Measurements from ENCODE around the gene GRM5. TPM values are rescaled to one million over a fixed set of nuclear protein-coding genes. Genes with fewer than 3 reads are reported as not detected.

Gene GRM5
- total and polyA plus RNA-seq, 8 donors, result 0.37 TPM; not detected in 7

DNA sequence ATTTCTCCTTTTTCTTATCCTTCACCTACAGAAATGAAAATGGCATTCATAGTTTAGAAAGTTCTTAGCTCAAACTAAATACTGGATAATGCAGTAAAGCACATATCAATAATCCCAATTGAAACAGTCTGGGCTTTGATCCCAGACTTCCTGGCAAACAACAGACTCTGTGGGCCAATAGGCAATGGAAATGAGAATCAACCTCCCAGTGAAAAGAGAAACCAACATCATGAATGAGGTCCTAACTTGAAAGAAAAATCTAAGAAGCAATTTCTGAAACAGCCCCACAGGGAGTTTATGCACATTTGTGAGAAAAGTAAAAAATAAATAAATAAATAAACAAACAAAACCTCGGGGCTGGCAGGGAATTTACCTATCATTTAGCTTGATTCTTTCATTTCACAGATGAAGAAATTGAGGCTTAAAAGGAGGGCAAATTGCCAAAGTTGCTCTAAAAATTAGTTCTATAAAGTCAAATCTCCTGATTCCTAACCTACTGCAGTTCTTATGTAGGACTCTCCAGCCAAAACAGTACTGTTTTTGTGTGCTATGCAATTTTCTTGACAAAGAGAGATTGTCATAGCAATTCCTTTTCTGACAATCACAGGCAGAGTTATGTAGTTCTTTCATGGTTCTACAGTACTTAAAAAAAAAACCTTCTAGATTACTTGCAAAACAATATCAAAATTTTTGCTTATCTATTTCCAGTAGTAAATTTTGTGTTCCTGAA lies 265.8 kb downstream of the GRM5 start:
- Histone ChIP-seq H3K36me3 (no peaks in the 10 kb centered on the region), H3K4me1 (no peaks in the 10 kb centered on the region), H3K27ac (no peak overlapping the region), H3K27me3 (no peaks in the 10 kb centered on the region), H3K9me3 (no peaks in the 10 kb centered on the region), H3K4me3 (no peak overlapping the region)
- WGBS, 5 donors, result 7 to 44% (median 39%) methylated on average over 1 of the region's 1 CpG
- DNase-seq, result peak in 1 of 2 donors; percentile 47
- TF ChIP-seq EP300 (IDR thresholded peaks at IDR 0.05), result no peak
- TF ChIP-seq POLR2A (IDR thresholded peaks at IDR 0.05), result no peak
- TF ChIP-seq POLR2AphosphoS5 (IDR thresholded peaks at IDR 0.05), result no peak
- TF ChIP-seq, protein P1, sequence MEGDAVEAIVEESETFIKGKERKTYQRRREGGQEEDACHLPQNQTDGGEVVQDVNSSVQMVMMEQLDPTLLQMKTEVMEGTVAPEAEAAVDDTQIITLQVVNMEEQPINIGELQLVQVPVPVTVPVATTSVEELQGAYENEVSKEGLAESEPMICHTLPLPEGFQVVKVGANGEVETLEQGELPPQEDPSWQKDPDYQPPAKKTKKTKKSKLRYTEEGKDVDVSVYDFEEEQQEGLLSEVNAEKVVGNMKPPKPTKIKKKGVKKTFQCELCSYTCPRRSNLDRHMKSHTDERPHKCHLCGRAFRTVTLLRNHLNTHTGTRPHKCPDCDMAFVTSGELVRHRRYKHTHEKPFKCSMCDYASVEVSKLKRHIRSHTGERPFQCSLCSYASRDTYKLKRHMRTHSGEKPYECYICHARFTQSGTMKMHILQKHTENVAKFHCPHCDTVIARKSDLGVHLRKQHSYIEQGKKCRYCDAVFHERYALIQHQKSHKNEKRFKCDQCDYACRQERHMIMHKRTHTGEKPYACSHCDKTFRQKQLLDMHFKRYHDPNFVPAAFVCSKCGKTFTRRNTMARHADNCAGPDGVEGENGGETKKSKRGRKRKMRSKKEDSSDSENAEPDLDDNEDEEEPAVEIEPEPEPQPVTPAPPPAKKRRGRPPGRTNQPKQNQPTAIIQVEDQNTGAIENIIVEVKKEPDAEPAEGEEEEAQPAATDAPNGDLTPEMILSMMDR (IDR thresholded peaks at IDR 0.05), result no peak
- intact Hi-C loops (cut with DNase I; ENCODE audit: low total_unique reads), result no loop called here

DNA sequence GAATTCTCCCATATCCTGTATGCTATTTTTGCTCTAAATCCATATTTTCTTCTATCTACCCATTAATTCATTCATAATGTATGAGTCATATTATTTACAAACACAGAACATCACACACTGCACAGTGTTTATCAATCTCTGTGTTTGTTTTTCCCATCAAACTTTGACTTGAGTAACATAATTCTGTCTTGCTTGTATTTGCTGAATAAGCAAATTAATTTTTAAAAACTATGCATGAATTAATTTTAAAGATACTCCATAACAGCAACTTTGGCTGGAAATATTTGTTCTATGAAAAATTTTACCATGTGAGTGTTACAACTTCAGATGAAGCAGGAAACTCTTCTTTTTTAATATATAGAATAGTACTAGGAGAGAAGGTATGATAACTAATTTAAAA lies 275.6 kb downstream of the GRM5 start:
- no peak overlapping the region for H3K27ac ChIP-seq

DNA sequence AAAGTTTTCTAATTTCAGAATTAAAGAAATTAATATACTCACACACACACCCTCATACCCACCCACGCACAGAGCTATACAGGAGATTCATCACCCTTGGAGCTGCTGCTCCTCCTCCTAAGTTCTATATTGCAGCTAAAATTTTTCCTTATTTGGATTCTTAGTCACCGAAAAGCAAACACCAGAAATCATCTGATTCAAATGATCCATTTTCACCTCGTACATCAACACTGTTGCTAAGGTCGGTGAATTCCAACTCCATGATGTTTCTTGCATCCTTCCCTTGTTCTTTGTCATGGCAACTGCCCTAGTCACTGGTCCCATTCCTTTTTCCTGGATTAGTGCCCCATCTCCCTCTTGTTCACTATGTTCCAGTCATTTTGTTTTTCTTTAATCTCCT lies 286.2 kb downstream of the GRM5 start:
- no peak overlapping the region for H3K27ac ChIP-seq
- TF ChIP-seq EP300 (IDR thresholded peaks at IDR 0.05) (no peak), POLR2AphosphoS5 (IDR thresholded peaks at IDR 0.05) (no peak), POLR2A (IDR thresholded peaks at IDR 0.05) (no peak)
- TF ChIP-seq, protein P1 (IDR thresholded peaks at IDR 0.05), result no peak
- intact Hi-C loops (cut with DNase I; ENCODE audit: low total_unique reads), result no loop called here
- WGBS, 5 donors, result 69 to 82% (median 79%) methylated on average over 4 of the region's 4 CpGs
- no peak for DNase-seq
- no peaks in the 10 kb centered on the region for H3K4me1 ChIP-seq
- H3K36me3 ChIP-seq, result no peaks in the 10 kb centered on the region
- peaks cover 0 to 9% (median 3%) of the 10 kb centered on the region in 4 donors for H3K9me3 ChIP-seq
- no peaks in the 10 kb centered on the region for H3K27me3 ChIP-seq
- H3K4me3 ChIP-seq, result no peak overlapping the region

More for the DNA sequence above, 275.6 kb downstream of the GRM5 start:
- H3K4me1 ChIP-seq, result no peaks in the 10 kb centered on the region
- intact Hi-C loops (cut with DNase I; ENCODE audit: low total_unique reads), result no loop called here
- TF ChIP-seq EP300 (IDR thresholded peaks at IDR 0.05) (no peak), POLR2AphosphoS5 (IDR thresholded peaks at IDR 0.05) (no peak), POLR2A (IDR thresholded peaks at IDR 0.05) (no peak)
- TF ChIP-seq, protein P1 (IDR thresholded peaks at IDR 0.05), result no peak
- no peaks in the 10 kb centered on the region for H3K9me3 ChIP-seq
- no peak for DNase-seq
- H3K36me3 ChIP-seq, result no peaks in the 10 kb centered on the region
- H3K4me3 ChIP-seq, result no peak overlapping the region
- no peaks in the 10 kb centered on the region for H3K27me3 ChIP-seq

DNA sequence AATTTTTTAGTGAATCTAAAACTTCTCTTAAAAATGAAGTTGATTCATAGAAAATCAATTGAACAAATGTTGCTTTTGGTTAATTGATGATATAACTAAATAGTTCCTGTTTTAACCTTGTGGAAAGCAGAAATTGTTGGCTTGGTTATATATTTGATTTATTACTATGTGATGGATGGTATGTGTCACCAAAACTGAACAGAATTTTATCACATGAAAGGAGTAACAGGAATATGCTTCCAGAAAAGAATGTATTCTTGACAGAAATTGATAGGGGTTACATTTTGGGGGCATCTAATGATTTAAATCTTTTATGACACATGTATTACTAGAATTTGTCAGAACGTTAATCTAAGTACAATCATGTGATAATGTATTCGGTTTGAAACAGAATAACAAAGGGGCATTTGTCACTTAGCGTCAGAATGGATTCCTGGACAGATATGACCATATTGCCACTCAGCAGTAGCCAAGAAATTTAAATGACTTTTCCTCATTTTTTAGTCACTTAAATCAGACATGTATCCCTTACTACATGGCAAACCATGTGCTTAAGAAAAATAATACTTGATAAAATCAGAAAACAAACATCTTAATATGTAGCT lies 295.2 kb downstream of the GRM5 start:
- 51 to 66% (median 53%) methylated on average over 3 of the region's 3 CpGs for WGBS, 5 donors

More for the DNA sequence above, 295.2 kb downstream of the GRM5 start:
- Histone ChIP-seq H3K36me3 (no peaks in the 10 kb centered on the region), H3K4me3 (no peak overlapping the region), H3K4me1 (no peaks in the 10 kb centered on the region), H3K9me3 (peaks cover 0 to 4% (median 0%) of the 10 kb centered on the region in 4 donors), H3K27ac (no peak overlapping the region), H3K27me3 (no peaks in the 10 kb centered on the region)
- TF ChIP-seq POLR2A (IDR thresholded peaks at IDR 0.05) (no peak), POLR2AphosphoS5 (IDR thresholded peaks at IDR 0.05) (no peak), EP300 (IDR thresholded peaks at IDR 0.05) (no peak)
- TF ChIP-seq, protein P1 (IDR thresholded peaks at IDR 0.05), result no peak
- intact Hi-C loops (cut with DNase I; ENCODE audit: low total_unique reads), result no loop called here
- DNase-seq, result no peak

Data from stomach (tissue), 9 donors.